Type B pancreatic cell (in vitro differentiated cells): Measurements from ENCODE around the gene TLR9. TPM values are rescaled to one million over a fixed set of nuclear protein-coding genes. Genes with fewer than 3 reads are reported as not detected.
A peak's percentile ranks its signal among the peaks of the same experiment; 100 is the strongest.

Experiments
- DNase-seq: peaks from one replicate; pipeline ENCODE4 v3.0.0; 2021; ENCODE audit warnings: mixed read lengths; ENCODE audit not compliant: unreplicated experiment; ENCODE audit errors: extremely low spot score
- H3K27ac Mint-ChIP-seq: 2 replicates; pipeline ENCODE4 v1.8.0; 2021; ENCODE audit warnings: mild to moderate bottlenecking, mixed read lengths
- H3K27me3 Mint-ChIP-seq: 2 replicates; pipeline ENCODE4 v1.8.0; 2021; ENCODE audit warnings: mixed read lengths
- H3K36me3 Mint-ChIP-seq: 2 replicates; pipeline ENCODE4 v1.8.0; 2021; ENCODE audit warnings: mixed read lengths
- H3K4me1 Mint-ChIP-seq: one replicate; pipeline ENCODE4 v1.8.0; 2021; ENCODE audit warnings: mixed read lengths; ENCODE audit not compliant: unreplicated experiment
- H3K4me3 Mint-ChIP-seq: 2 replicates; pipeline ENCODE4 v1.8.0; 2021; ENCODE audit warnings: mild to moderate bottlenecking, mixed read lengths
- H3K9me3 Mint-ChIP-seq: 2 replicates; pipeline ENCODE4 v1.8.0; 2021; ENCODE audit warnings: mixed read lengths
- CTCF ChIP-seq: fragments of 200-600 bp; sonication (generic); conservative IDR thresholded peaks from 2 replicates; pipeline ENCODE4 v1.5.0; 2021; ENCODE audit warnings: antibody characterized with exemption, mild to moderate bottlenecking
- total RNA-seq: library from RNA; stranded (reverse); gene quantifications from 2 replicates; pipeline ENCODE4 v1.2.1, GENCODE V29; 2021; ENCODE audit warnings: low replicate concordance

Gene TLR9
- total RNA-seq, 1 donor from 2014 or later: 0.22 TPM

GRCh38 chr3:52246264-52246620, 20.8 kb upstream of the TLR9 start:
- H3K27me3 Mint-ChIP-seq: peaks cover 8% of the 10 kb centered on the region
- no peaks in the 10 kb centered on the region for H3K4me1 Mint-ChIP-seq
- no peak overlapping the region for H3K27ac Mint-ChIP-seq
- TF ChIP-seq CTCF: no peak
- DNase-seq: no peak
- no peaks in the 10 kb centered on the region for H3K9me3 Mint-ChIP-seq
- peak overlapping the region; percentile 75 for H3K4me3 Mint-ChIP-seq
- peaks cover 7% of the 10 kb centered on the region for H3K36me3 Mint-ChIP-seq

DNA sequence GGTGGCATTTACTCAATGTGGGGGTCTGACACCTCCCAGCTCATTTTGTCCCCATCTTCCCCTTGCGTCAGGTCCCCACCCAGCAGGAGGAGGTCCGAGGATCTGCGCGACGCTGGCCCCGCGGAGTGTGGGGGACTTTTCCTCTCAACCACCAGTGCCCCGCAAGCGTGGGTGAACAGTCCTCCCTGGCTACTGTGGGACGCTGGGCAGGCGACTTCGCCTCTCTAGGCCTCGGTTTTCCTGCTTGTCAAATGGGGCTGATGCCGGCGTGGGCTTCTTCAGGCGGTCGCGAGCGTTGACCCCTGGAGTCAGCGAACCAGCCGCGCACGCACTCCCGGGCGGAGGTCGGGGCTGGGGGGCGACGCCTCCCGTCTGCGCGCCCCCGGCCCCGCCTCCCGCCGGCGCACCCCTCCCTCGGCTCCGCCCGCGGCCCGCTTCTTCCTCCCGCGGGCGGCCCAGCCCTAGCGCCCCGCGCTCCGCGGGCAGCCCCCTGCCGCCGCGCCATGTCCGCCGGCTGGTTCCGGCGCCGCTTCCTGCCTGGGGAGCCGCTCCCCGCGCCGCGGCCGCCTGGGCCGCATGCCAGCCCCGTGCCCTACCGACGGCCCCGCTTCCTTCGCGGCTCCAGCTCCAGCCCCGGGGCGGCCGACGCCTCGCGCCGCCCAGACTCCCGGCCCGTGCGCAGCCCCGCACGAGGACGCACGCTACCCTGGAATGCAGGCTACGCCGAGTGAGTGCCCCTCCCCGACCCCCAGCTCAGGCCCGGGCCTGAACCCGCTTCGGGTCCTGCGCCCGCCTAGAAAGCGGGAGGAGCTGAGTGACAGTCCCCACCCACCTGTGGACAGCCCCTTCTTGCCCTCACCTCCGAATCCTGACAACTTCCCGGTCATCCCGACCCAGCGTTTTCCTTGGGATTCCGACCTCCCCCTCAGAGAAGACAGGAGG, 20.1 kb upstream of the TLR9 start, which contains the start of gene PPM1M:
PPM1M (plus strand) TSS at position 438 of the 942 bp plus-strand sequence; CDS start at position 504, 66 bp downstream.
- Mint-ChIP-seq H3K4me3 (peak within 1 kb of the TSS; percentile 75), H3K27ac (no peak within 1 kb of the TSS), H3K36me3 (peaks cover 7% of the 10 kb centered on the region), H3K27me3 (peaks cover 8% of the 10 kb centered on the region), H3K9me3 (no peaks in the 10 kb centered on the region), H3K4me1 (peaks cover 5% of the 10 kb centered on the region)
- TF ChIP-seq CTCF: no peak
- peak; percentile 74 for DNase-seq

DNA sequence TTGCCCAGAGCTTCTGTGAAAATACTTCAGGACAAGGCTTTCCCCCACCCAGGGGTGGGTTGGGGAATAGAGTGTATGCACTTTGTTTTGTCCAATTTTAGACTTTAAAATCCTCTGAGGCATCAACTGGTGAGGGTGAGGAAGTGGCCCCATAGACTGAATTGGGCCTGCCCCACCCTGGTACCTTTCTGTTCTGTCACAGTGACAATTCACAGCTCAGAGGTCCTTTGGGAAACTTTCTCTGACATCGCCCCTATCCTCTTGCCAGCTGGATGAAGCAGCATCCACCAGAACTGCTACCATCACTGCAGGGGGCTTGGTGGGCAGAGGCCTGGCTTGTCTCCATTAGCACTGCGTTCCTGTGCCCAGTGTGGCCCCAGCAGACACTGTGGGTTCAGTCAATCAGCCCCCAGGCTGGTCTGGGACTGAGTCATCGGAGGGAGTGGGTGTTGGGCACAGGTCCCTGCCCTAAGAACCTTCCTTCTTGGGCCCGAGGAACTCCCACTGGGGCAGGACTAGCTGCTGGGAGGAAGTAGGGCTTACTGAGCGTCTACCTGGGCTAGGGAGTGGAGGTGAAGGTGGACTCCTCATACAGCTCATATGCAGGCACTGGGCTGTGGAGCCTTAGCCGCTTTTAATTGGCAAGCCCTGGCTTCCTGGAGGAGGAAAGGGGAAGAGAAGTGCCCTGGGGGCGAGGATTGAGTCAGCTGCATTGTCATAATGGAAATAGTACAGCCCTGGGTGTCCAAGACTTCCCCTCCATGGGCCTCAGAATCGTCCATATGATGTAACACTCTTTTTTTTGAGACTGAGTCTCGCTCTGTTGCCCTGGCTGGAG, 18.6 kb upstream of the TLR9 start:
- Mint-ChIP-seq H3K27ac (no peak overlapping the region), H3K4me1 (peaks cover 14% of the 10 kb centered on the region), H3K4me3 (peak overlapping the region; percentile 67), H3K27me3 (peaks cover 8% of the 10 kb centered on the region), H3K9me3 (no peaks in the 10 kb centered on the region), H3K36me3 (no peaks in the 10 kb centered on the region)
- DNase-seq: no peak
- TF ChIP-seq CTCF: no peak

- no peak for DNase-seq
- Mint-ChIP-seq H3K36me3 (no peaks in the 10 kb centered on the region), H3K27ac (no peak overlapping the region), H3K4me1 (peaks cover 18% of the 10 kb centered on the region), H3K9me3 (no peaks in the 10 kb centered on the region), H3K4me3 (no peak overlapping the region), H3K27me3 (peaks cover 8% of the 10 kb centered on the region)
- TF ChIP-seq CTCF: no peak
Measured at GRCh38 chr3:52242039-52242438, 16.6 kb upstream of the TLR9 start.

DNA sequence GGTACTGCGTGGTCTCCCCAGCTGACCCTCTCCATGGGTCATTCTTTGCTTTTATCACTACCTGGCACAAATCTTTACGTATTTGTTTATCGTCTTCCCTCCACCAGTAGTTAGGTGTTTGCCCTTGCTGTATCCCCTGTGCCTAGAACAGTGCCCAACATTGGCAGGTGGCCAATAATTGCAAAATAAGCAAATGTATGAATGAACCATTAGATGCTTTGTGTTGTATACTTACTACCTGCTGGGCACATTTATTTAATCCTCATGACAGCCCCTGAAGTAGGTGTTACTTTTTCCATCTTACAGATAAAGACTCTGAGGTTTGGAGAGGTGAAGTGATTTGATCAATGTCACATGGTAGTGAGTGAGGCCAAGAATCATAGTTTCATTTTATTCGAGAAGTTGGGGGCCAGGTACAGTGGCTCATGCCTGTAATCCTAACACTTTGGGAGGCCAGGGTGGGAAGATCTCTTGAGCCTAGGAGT, 15.5 kb upstream of the TLR9 start:
- peak overlapping the region; percentile 72 for H3K4me3 Mint-ChIP-seq
- H3K27me3 Mint-ChIP-seq: peaks cover 5% of the 10 kb centered on the region
- H3K36me3 Mint-ChIP-seq: no peaks in the 10 kb centered on the region
- H3K9me3 Mint-ChIP-seq: no peaks in the 10 kb centered on the region
- TF ChIP-seq CTCF: no peak
- H3K27ac Mint-ChIP-seq: peak overlapping the region; percentile 76
- no peak for DNase-seq
- H3K4me1 Mint-ChIP-seq: peaks cover 18% of the 10 kb centered on the region
